ENCODE measurements around the gene ART5.

ART5 gene

DNA sequence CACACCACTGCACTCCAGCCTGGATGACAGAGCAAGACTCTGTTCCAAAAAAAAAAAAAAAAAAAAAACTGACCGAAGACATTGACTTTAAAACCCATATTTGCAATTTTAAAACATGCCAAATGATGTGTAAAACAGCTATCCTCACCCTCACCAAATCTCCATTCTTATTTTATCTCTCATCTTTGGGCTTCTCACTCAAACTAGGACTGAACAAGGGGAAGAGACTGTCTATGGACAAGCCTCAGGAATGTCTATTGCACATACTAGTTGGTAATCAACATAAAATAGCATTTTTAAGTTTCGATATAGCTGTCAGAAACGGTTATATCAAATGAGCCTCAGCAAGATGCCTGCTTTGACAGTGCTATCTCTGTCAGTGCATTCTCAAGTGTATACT lies 37.3 kb upstream of the ART5 start:
- TF ChIP-seq TAF1 (IDR thresholded peaks at IDR 0.05; ENCODE audit: borderline replicate concordance, insufficient read depth, low read length) (no peak), FOXP2 (optimal IDR thresholded peaks at IDR 0.05; ENCODE audit: borderline replicate concordance, extremely low read depth, extremely low read length, insufficient read depth) (no peak), POLR2AphosphoS5 (IDR thresholded peaks at IDR 0.05; ENCODE audit: low read depth, low read length) (no peak), SIN3A (IDR thresholded peaks at IDR 0.05; ENCODE audit: borderline replicate concordance, insufficient read depth, low read length) (no peak)
- TF ChIP-seq, protein P1, sequence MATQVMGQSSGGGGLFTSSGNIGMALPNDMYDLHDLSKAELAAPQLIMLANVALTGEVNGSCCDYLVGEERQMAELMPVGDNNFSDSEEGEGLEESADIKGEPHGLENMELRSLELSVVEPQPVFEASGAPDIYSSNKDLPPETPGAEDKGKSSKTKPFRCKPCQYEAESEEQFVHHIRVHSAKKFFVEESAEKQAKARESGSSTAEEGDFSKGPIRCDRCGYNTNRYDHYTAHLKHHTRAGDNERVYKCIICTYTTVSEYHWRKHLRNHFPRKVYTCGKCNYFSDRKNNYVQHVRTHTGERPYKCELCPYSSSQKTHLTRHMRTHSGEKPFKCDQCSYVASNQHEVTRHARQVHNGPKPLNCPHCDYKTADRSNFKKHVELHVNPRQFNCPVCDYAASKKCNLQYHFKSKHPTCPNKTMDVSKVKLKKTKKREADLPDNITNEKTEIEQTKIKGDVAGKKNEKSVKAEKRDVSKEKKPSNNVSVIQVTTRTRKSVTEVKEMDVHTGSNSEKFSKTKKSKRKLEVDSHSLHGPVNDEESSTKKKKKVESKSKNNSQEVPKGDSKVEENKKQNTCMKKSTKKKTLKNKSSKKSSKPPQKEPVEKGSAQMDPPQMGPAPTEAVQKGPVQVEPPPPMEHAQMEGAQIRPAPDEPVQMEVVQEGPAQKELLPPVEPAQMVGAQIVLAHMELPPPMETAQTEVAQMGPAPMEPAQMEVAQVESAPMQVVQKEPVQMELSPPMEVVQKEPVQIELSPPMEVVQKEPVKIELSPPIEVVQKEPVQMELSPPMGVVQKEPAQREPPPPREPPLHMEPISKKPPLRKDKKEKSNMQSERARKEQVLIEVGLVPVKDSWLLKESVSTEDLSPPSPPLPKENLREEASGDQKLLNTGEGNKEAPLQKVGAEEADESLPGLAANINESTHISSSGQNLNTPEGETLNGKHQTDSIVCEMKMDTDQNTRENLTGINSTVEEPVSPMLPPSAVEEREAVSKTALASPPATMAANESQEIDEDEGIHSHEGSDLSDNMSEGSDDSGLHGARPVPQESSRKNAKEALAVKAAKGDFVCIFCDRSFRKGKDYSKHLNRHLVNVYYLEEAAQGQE (IDR thresholded peaks at IDR 0.05; ENCODE audit: insufficient read depth in 1 of 2, low read depth in 2 of 2, low read length in 2 of 2) = no peak

DNA sequence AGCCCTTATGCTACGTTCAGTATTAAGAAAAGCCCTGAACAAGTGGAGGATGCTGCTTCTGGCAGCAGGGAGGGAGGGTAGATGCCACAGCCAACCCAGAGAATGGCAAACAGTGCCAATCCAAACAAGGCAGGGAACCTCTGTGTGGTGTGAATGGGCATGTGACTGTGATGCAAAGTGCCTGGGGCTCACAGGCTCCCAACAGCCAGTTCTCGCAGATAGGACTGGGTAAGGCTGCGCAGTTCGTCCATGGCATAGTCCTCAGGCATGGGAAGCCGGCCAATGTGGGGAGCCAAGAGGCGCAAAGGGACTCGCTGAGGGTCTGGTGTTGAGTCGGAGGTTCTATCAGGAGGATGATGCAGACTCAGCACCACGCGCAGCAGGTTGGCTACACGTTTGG lies 34.2 kb upstream of the ART5 start:
- TF ChIP-seq SIN3A (IDR thresholded peaks at IDR 0.05; ENCODE audit: borderline replicate concordance, insufficient read depth, low read length) (no peak), FOXP2 (optimal IDR thresholded peaks at IDR 0.05; ENCODE audit: borderline replicate concordance, extremely low read depth, extremely low read length, insufficient read depth) (no peak), POLR2AphosphoS5 (IDR thresholded peaks at IDR 0.05; ENCODE audit: low read depth, low read length) (no peak), TAF1 (IDR thresholded peaks at IDR 0.05; ENCODE audit: borderline replicate concordance, insufficient read depth, low read length) (no peak)
- TF ChIP-seq, protein P1 (IDR thresholded peaks at IDR 0.05; ENCODE audit: insufficient read depth in 1 of 2, low read depth in 2 of 2, low read length in 2 of 2) = no peak

DNA sequence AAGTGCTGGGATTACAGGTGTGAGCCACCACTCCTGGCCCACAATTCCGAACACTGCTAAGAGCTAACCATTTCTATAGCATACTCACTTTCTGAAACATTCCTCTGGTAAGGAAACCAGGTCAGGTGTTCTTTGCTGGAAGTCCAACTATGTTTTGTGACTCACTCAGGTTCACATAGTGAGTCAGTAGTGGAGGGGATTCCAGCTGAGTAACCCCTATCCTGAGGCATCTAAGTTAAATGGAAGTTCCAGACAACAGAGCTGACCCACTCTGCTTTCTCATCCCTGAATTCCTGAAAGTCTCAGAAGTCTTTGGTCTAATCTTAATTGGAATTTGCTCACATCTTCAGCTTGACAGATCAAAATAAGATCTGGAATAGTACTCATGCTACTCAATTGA lies 32.4 kb upstream of the ART5 start:
- TF ChIP-seq SIN3A (IDR thresholded peaks at IDR 0.05; ENCODE audit: borderline replicate concordance, insufficient read depth, low read length) = no peak
- no peak for TF ChIP-seq POLR2AphosphoS5 (IDR thresholded peaks at IDR 0.05; ENCODE audit: low read depth, low read length)
- TF ChIP-seq, protein P1 (IDR thresholded peaks at IDR 0.05; ENCODE audit: insufficient read depth in 1 of 2, low read depth in 2 of 2, low read length in 2 of 2) = no peak
- TF ChIP-seq TAF1 (IDR thresholded peaks at IDR 0.05; ENCODE audit: borderline replicate concordance, insufficient read depth, low read length) = no peak
- no peak for TF ChIP-seq FOXP2 (optimal IDR thresholded peaks at IDR 0.05; ENCODE audit: borderline replicate concordance, extremely low read depth, extremely low read length, insufficient read depth)

DNA sequence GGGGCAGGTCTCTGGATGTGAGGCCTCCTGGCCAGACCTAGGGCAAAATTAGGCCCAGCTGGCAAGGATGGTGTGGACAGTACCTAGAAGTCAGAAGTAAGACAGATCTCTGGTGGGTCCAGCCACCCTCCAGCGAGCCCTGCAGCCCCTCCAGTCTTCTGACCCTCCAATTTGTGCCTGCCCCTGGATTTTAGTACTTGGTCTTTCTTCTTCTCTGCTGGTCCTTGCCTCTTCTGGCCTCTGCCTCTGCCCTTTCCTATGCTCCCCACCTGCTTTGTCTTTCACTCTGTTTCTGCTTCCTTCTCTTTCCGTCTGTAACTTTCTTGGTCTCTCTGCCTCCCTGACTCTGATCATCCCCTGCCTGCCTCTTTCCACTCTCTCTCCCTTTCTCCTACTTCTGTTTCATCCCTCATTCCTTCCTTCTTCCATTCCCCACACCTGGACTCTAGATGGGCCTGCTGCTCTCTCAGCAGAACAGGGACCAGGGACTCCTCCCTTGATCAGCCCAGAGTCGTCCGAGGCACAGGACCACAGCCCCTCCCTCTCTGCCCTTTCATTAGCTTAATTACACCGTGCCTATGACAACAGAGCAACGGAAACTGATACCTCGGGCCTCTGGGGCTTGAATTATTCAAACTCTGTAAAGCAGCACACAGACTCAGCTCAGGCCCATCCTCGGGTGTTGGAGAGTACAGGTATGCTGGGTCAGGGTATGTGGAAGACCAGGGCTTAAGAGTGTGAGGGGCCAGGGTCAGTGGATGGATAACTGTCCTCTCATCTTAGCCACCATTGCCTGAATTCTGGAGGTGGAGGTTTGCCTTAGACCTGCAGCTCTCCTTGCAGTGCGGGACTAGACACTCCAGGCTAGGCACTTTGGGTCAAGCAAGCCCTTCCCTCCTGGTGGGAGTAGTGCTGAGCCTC lies 29.8 kb upstream of the ART5 start, which contains the start of gene CHRNA10:
Gene CHRNA10 (minus strand): TSS at position 51 of the 921 bp plus-strand sequence. CDS start 72 bp downstream, outside the sequence.
- TF ChIP-seq FOXP2 (optimal IDR thresholded peaks at IDR 0.05; ENCODE audit: borderline replicate concordance, extremely low read depth, extremely low read length, insufficient read depth) = no peak
- TF ChIP-seq, protein P1 (IDR thresholded peaks at IDR 0.05; ENCODE audit: insufficient read depth in 1 of 2, low read depth in 2 of 2, low read length in 2 of 2) = no peak
- no peak for TF ChIP-seq SIN3A (IDR thresholded peaks at IDR 0.05; ENCODE audit: borderline replicate concordance, insufficient read depth, low read length)
- TF ChIP-seq POLR2AphosphoS5 (IDR thresholded peaks at IDR 0.05; ENCODE audit: low read depth, low read length) = no peak
- no peak for TF ChIP-seq TAF1 (IDR thresholded peaks at IDR 0.05; ENCODE audit: borderline replicate concordance, insufficient read depth, low read length)
